OCI-LY7 (cell line): Measurements from ENCODE around the gene STUM. TPM values are rescaled to one million over a fixed set of nuclear protein-coding genes. Genes with fewer than 3 reads are reported as not detected.

Experiments
- BruUV-seq: library from RNA; stranded (reverse); fragments of 400-500 nt; replicated peaks from 2 replicates; lab custom pipeline; 2021; lab: Mats Ljungman, UMichigan
- CTCF ChIA-PET: fragments of 300-600 bp; sonication (Branson Sonifier 250); formaldehyde crosslinking; loops from one replicate; lab custom pipeline; 2022; ENCODE audit warnings: antibody characterized with exemption; ENCODE audit not compliant: unreplicated experiment; lab: Charles Lee
- POLR2A ChIA-PET: fragments of 300-600 bp; sonication (Branson Sonifier 250); formaldehyde crosslinking; loops from one replicate; lab custom pipeline; 2022; ENCODE audit warnings: antibody characterized with exemption; lab: Charles Lee
- DNase-seq: peaks from one replicate; pipeline ENCODE4 v3.0.0-alpha.2; 2015; ENCODE audit warnings: low spot score
- H2AFZ ChIP-seq: fragments of 200-600 bp; sonication (generic), shearing (Covaris generic); 2 replicates; pipeline ENCODE4 v1.6.1; 2014; ENCODE audit warnings: mild to moderate bottlenecking, antibody characterized with exemption, low read length, moderate library complexity
- H3K27ac ChIP-seq: fragments of 200-600 bp; sonication (generic); 2 replicates; pipeline ENCODE4 v1.5.1; 2014; ENCODE audit warnings: mixed run types, low read depth, mild to moderate bottlenecking, moderate library complexity, low read length, inconsistent platforms; ENCODE audit not compliant: poor library complexity, severe bottlenecking
- H3K36me3 ChIP-seq: fragments of 200-600 bp; sonication (generic); 2 replicates; pipeline ENCODE4 v1.6.1; 2014; ENCODE audit warnings: mild to moderate bottlenecking, antibody characterized with exemption, low read length, moderate library complexity, mixed read lengths; ENCODE audit not compliant: insufficient read depth
- H3K4me1 ChIP-seq: fragments of 200-600 bp; sonication (generic); 2 replicates; pipeline ENCODE4 v1.5.1; 2014; ENCODE audit warnings: mild to moderate bottlenecking, low read length; ENCODE audit not compliant: insufficient read depth, poor library complexity, severe bottlenecking
- H3K4me2 ChIP-seq: fragments of 200-600 bp; sonication (generic); 2 replicates; pipeline ENCODE4 v1.6.1; 2014; ENCODE audit warnings: mild to moderate bottlenecking, low read length
- H3K4me3 ChIP-seq: fragments of 200-600 bp; sonication (generic); 2 replicates; pipeline ENCODE4 v1.5.1; 2014; ENCODE audit warnings: mild to moderate bottlenecking, low read depth, low read length; ENCODE audit not compliant: poor library complexity, severe bottlenecking
- H3K79me2 ChIP-seq: fragments of 200-600 bp; sonication (generic); 2 replicates; pipeline ENCODE4 v1.6.1; 2016; ENCODE audit warnings: low read depth, mild to moderate bottlenecking, low read length, moderate library complexity, mixed read lengths; ENCODE audit not compliant: insufficient read depth
- H3K9me2 ChIP-seq: fragments of 200-600 bp; sonication (generic); 2 replicates; pipeline ENCODE4 v1.6.1; 2016; ENCODE audit warnings: mild to moderate bottlenecking, low read length, mixed read lengths; ENCODE audit not compliant: insufficient read depth
- H3K9me3 ChIP-seq: fragments of 200-600 bp; sonication (generic); 2 replicates; pipeline ENCODE4 v1.6.1; 2014; ENCODE audit warnings: mild to moderate bottlenecking, mixed run types, low read length, mixed read lengths
- H4K20me1 ChIP-seq: fragments of 200-600 bp; sonication (generic); 2 replicates; pipeline ENCODE4 v1.6.1; 2014; ENCODE audit warnings: mild to moderate bottlenecking, antibody characterized with exemption, low read length, moderate library complexity, mixed read lengths; ENCODE audit not compliant: insufficient read depth
- CTCF ChIP-seq: fragments of 200-600 bp; sonication (generic); conservative IDR thresholded peaks from 2 replicates; pipeline ENCODE4 v1.5.1; 2014; ENCODE audit warnings: mild to moderate bottlenecking, antibody characterized with exemption, low read length, moderate library complexity, mixed read lengths
- EZH2phosphoT487 ChIP-seq: fragments of 200-600 bp; sonication (generic); IDR thresholded peaks from 2 replicates; pipeline ENCODE4 v1.6.1; 2018; ENCODE audit warnings: low read depth, borderline replicate concordance, mild to moderate bottlenecking, mixed run types, antibody characterized with exemption, low read length, moderate library complexity, mixed read lengths
- intact Hi-C: fragments of 100-400 bp; cut with micrococcal nuclease; formaldehyde crosslinking; loops from one replicate; pipeline ENCODE4 v1.10.0; 2022; ENCODE audit not compliant: unreplicated experiment
- total RNA-seq, 2 experiments: library from RNA; depleted of rRNA in 1 of 2; stranded (reverse); fragments of >200 nt in 1 of 2; shearing (Covaris generic) in 1 of 2; gene quantifications; 2 replicates each; pipeline ENCODE4 v1.2.3, GENCODE V29; 2014 to 2022

Gene STUM
- total RNA-seq, 2 experiments from 2014 or later: not detected

- H3K9me2 ChIP-seq: no peaks in the 10 kb centered on the region
- no peak for DNase-seq
- H3K36me3 ChIP-seq: no peaks in the 10 kb centered on the region
- H3K27ac ChIP-seq: no peak overlapping the region
- ChIA-PET POLR2A (no interaction called here), CTCF (no interaction called here)
- no peaks in the 10 kb centered on the region for H3K79me2 ChIP-seq
- no peak overlapping the region for H3K4me2 ChIP-seq
- no peaks in the 10 kb centered on the region for H4K20me1 ChIP-seq
- no peak overlapping the region for H2AFZ ChIP-seq
- TF ChIP-seq EZH2phosphoT487 (no peak), CTCF (no peak)
- no peaks in the 10 kb centered on the region for H3K9me3 ChIP-seq
- no peak overlapping the region for H3K4me3 ChIP-seq
- no TSS peak for BruUV-seq
- intact Hi-C loops: no loop called here
- no peaks in the 10 kb centered on the region for H3K4me1 ChIP-seq
These were observed 7.3 kb upstream of the STUM start for GRCh38 chr1:226541231-226541630.

- POLR2A ChIA-PET: interaction anchor here (0.8 to 1.6 kb wide), 3 partner anchors 7 to 18 kb away, joined by 3 to 8 read pairs (median 4); no protein-coding TSS in a partner anchor
- Histone ChIP-seq H3K9me2 (no peaks in the 10 kb centered on the region), H3K4me2 (no peak overlapping the region), H3K4me1 (no peaks in the 10 kb centered on the region), H3K4me3 (no peak overlapping the region), H3K36me3 (no peaks in the 10 kb centered on the region), H3K9me3 (no peaks in the 10 kb centered on the region), H4K20me1 (no peaks in the 10 kb centered on the region), H3K79me2 (no peaks in the 10 kb centered on the region), H2AFZ (no peak overlapping the region), H3K27ac (no peak overlapping the region)
- BruUV-seq: no TSS peak
- intact Hi-C loops: no loop called here
- DNase-seq: no peak
- TF ChIP-seq EZH2phosphoT487: no peak
- TF ChIP-seq CTCF: no peak
- CTCF ChIA-PET: no interaction called here
These were observed 6.6 kb upstream of the STUM start for GRCh38 chr1:226541631-226542622.

GRCh38 chr1:226542623-226543103, 5.9 kb upstream of the STUM start:
- BruUV-seq: no TSS peak
- Histone ChIP-seq H4K20me1 (no peaks in the 10 kb centered on the region), H3K9me2 (no peaks in the 10 kb centered on the region), H3K4me3 (no peak overlapping the region), H3K9me3 (no peaks in the 10 kb centered on the region), H3K4me2 (no peak overlapping the region), H3K36me3 (no peaks in the 10 kb centered on the region), H3K27ac (no peak overlapping the region), H3K4me1 (no peaks in the 10 kb centered on the region), H3K79me2 (no peaks in the 10 kb centered on the region), H2AFZ (no peak overlapping the region)
- ChIA-PET POLR2A (interaction anchor here (0.8 to 1.6 kb wide), 5 partner anchors 8 to 19 kb away, joined by 3 to 8 read pairs (median 3); no protein-coding TSS in a partner anchor), CTCF (no interaction called here)
- TF ChIP-seq EZH2phosphoT487 (no peak), CTCF (no peak)
- no peak for DNase-seq
- intact Hi-C loops: no loop called here
